GM10266 (cell line): Measurements from ENCODE around the gene ANXA2.
"Not testable (repeated sequence)": the region's sequence is repeated elsewhere in the genome, so short reads cannot be mapped to it uniquely, and the experiment has no call there.

ENCODE experiments used
- DNase-seq: peaks from one replicate; pipeline ENCODE4 v3.0.0; 2012; ENCODE audit errors: extremely low spot score
- CTCF ChIP-seq: IDR thresholded peaks from 2 replicates; pipeline ENCODE4 v1.5.1; 2012; ENCODE audit warnings: mild to moderate bottlenecking, low read depth; ENCODE audit not compliant: control insufficient read depth, insufficient read depth; ENCODE audit errors: missing control alignments

The ANXA2 gene

GRCh38 chr15:60339236-60339635 lies 58.5 kb downstream of the ANXA2 start:
- DNase-seq = no peak
- no peak for TF ChIP-seq CTCF

GRCh38 chr15:60338810-60339209 lies 59.0 kb downstream of the ANXA2 start:
- no peak for DNase-seq
- no peak for TF ChIP-seq CTCF

DNA sequence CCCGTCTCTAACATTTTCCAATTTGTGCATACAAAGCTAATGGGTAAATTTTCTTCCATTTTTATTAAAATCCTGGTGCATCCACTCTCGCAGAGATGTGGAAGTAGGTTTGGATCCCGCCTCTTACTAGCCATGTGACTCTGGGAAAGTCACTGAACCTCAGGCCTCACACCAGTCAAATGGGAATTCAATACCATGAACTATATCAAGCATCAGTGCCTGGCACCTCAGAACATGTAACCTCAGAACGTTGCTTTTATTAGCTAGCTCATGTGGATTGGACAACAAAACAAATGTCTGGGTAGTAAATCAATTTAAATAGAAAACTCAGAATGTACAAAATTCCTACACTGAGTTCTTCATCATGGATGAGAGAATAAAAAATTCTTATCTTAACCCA lies 60.7 kb downstream of the ANXA2 start:
- TF ChIP-seq CTCF = no peak
- DNase-seq = no peak

GRCh38 chr15:60335296-60335695 lies 62.5 kb downstream of the ANXA2 start:
- not testable (repeated sequence) for DNase-seq

- DNase-seq = peak; percentile 36
- TF ChIP-seq CTCF = peak; percentile 44
Measured at GRCh38 chr15:60328852-60329443, 68.8 kb downstream of the ANXA2 start.

DNA sequence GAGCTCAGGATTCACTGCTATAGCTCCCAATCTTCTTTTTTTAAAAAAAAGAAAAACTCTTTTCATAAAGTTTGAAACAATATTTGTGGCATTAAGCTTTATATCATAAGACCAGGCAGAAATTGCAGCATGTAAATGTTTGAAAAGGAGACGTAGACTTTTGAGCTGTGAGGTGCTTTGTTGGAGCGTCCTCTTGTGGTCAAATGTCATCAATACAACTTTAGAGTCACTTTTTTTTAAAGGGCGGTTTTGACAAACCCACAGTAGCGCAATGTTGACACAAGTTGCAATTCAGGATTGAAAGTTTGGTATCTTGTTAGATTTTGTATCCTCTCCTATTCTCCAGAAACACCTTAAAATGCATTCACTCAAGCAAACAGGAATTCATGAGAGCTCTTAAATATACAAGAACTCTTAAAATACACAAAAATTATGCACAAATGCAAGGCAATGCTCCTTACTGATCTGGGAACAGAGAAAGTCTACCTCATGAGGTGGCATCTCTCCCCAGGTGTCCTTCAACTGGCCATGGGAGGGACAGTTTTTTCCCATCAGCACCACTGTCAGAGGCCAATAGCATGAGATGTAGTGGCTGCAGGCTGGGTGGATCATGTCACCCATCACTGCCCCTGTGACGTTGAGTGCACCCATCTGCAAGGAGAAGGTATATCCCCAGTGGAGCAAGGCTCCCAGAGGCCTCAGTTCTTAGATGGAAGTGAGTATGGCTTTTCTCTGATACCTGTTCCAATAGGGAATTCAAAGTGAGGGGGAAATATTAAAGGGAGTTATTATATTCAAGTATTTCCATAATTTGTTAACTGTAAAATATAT lies 70.7 kb downstream of the ANXA2 start:
- peak; percentile 62 for TF ChIP-seq CTCF
- peak; percentile 32 for DNase-seq

GRCh38 chr15:60326343-60326742 lies 71.4 kb downstream of the ANXA2 start:
- no peak for DNase-seq

More at GRCh38 chr15:60326343-60326742, 71.4 kb downstream of the ANXA2 start:
- no peak for TF ChIP-seq CTCF
